IPS-18c (cell line): ENCODE results near the gene DAO.
"Not testable (repeated sequence)": the region's sequence is repeated elsewhere in the genome, so short reads cannot be mapped to it uniquely, and the experiment has no call there.

Experiments
- H3K4me3 ChIP-seq: 2 replicates; pipeline ENCODE4 v1.7.0; 2013; ENCODE audit warnings: low read depth, mild to moderate bottlenecking, low read length, moderate library complexity; ENCODE audit not compliant: insufficient read depth
- H3K9me3 ChIP-seq: one replicate; pipeline ENCODE4 v1.6.1; 2013; ENCODE audit warnings: mild to moderate bottlenecking, low read length, moderate library complexity; ENCODE audit not compliant: control insufficient read depth, insufficient read depth

The DAO gene

GRCh38 chr12:108879615-108880254 lies at the start of gene DAO:
TSS of gene DAO (plus strand) at chr12:108880092. CDS start at chr12:108885007, 4,915 bp downstream.
- no peak within 1 kb of the TSS for H3K4me3 ChIP-seq

DNA sequence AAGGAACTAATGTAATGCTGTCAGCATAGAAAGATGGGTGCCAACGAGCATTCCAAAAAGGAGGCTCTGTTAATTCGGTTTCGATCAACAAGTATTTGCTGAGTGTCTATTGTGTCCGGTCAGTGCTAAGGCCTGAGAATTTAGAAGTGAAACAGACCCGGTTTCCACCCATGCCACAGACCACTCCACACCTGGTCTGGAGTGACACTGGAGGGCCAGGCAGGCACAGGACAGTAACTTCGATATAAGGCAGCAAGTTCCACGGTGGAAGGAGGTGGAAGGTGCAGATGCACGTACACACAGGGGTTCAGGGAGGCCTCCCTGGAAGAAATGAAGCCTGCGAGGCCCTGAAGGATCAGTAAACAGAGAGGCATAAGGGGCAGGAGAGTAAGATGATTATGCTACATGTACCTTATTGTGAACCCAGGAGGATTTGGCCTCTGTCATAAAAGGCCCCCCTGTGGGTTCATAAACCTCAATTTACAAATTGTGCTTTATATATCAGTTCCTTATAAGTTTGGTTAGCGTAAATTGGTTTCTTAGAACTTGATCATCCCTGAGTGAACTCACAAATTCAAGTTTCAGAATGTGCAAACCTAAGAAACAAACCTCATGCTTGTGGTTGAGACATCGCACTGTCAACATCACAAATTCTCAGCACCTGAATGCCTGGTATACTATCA lies 48.4 kb upstream of the DAO start:
- no peak overlapping the region for H3K4me3 ChIP-seq
- H3K9me3 ChIP-seq = no peaks in the 10 kb centered on the region

More at GRCh38 chr12:108879615-108880254, at the start of gene DAO:
- no peaks in the 10 kb centered on the region for H3K9me3 ChIP-seq

DNA sequence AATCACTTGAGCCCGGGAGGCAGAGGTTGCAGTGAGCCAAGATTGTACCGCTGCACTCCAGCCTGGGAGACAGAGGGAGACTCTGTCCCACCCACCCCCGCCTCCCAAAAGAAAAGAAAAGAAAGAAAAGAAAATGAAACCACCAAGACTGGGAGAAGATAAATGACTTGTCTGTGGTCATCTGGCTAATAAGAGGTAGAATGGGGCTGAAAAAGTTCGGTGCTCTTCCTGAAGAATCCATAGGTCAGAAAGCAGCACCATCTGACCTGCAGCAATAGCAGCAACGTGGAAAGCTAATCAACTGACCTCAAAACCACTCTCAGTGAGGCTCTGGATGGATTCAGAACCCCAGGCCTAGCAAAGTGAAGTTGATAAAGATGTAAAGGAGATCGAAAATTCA lies 47.7 kb upstream of the DAO start:
- no peaks in the 10 kb centered on the region for H3K9me3 ChIP-seq
- H3K4me3 ChIP-seq = no peak overlapping the region

- no peaks in the 10 kb centered on the region for H3K9me3 ChIP-seq
- no peak overlapping the region for H3K4me3 ChIP-seq
Observed at GRCh38 chr12:108832730-108833354, 47.0 kb upstream of the DAO start.

GRCh38 chr12:108833355-108833733 lies 46.5 kb upstream of the DAO start:
- H3K9me3 ChIP-seq = no peaks in the 10 kb centered on the region

DNA sequence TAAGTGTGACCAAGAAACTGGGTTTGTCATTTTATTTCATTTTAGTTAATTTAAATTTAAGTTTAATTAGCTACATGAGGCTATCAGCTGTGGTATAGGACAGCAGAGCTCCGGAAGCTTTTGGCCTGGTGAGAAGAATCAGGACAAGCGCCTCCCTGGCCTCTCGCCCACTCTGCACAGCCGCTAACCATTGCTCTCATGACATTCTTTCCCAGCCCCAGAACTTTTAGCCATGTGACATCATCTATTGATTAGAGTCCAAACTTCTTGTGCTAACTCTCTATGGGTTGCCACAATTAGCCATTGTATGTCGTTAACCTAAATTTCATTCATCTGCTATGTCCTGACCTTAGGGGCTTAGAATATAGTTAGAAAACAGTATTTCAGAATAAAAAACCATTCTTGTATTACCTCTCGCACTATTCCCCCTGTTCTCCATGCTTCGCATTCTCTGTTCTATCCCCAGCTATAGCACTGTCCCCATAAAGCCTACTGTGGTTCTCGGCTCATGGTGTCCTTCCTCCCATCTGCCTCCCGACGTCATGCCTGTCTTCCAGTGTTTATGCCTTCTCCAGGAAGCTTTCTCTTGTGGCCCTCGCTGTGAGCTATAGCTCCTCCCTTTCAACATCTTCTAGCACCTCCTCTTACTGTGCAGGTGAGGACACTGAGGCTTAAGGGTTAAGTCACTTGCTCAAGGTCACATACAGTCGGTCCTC lies 46.0 kb upstream of the DAO start:
- Histone ChIP-seq H3K9me3 (no peaks in the 10 kb centered on the region), H3K4me3 (no peak overlapping the region)

More at GRCh38 chr12:108833355-108833733, 46.5 kb upstream of the DAO start:
- H3K4me3 ChIP-seq = no peak overlapping the region

DNA sequence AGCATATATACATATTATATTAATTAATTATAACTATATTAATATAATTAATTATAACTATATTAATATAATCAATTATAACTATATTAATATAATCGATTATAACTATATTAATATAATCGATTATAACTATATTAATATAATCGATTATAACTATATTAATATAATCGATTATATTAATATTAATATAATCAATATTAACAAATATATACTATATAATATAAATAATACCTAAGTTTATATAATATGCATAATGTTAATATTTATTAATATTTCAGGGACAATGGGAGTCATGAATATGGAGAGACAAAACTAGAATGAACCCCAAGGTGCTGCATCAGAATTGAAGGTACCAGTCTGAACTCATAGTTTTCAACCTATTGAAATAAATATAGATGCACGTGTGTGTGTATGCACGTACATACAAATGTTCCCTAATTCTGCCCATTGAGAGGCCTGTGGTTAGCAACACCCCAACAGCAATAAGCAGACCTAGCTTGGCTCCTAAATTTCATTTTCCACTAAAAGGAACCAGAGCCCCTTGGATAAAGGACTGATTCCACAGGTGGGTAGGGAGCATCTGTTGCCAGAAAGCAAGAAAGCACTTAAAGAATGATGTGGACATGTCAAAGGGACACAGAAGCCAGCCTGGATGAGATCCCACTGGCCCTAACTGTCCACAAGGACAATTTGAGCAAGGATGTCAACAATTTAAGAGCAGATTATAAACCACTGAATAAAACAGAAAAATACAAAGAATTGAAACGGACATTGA lies 43.8 kb upstream of the DAO start:
- Histone ChIP-seq H3K4me3 (no peak overlapping the region), H3K9me3 (no peaks in the 10 kb centered on the region)

GRCh38 chr12:108837239-108837638 lies 42.7 kb upstream of the DAO start:
- Histone ChIP-seq H3K4me3 (no peak overlapping the region), H3K9me3 (no peaks in the 10 kb centered on the region)

DNA sequence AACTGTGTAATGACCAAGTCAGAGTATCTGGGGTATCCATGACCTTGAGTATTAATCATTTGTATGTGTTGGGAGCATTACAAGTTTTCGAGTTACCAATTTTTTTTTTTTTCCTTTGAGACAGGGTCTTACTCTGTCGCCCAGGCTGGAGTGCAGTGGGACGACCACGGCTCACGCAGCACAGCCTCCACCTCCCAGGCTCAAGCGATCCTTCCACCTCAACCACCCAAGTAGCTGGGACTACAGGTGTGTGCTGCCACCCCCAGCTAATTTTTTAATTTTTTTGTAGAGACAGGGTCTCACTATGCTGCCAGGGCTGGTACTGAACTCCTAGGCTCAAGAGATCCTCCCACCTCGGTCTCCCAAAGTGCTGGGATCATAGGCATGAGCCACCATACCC lies 42.2 kb upstream of the DAO start:
- H3K4me3 ChIP-seq = no peak overlapping the region
- H3K9me3 ChIP-seq = no peaks in the 10 kb centered on the region

GRCh38 chr12:108838194-108839017 lies 41.5 kb upstream of the DAO start:
- H3K4me3 ChIP-seq = no peak overlapping the region
- no peaks in the 10 kb centered on the region for H3K9me3 ChIP-seq

- H3K4me3 ChIP-seq = no peak overlapping the region
Observed at GRCh38 chr12:108839018-108839889, 40.6 kb upstream of the DAO start.

GRCh38 chr12:108839890-108840230 lies 40.0 kb upstream of the DAO start:
- Histone ChIP-seq H3K9me3 (no peaks in the 10 kb centered on the region), H3K4me3 (no peak overlapping the region)

More at GRCh38 chr12:108839018-108839889, 40.6 kb upstream of the DAO start:
- H3K9me3 ChIP-seq = no peaks in the 10 kb centered on the region

- Histone ChIP-seq H3K9me3 (peaks cover 2% of the 10 kb centered on the region), H3K4me3 (no peak overlapping the region)
Observed at GRCh38 chr12:108840605-108841332, 39.1 kb upstream of the DAO start.

DNA sequence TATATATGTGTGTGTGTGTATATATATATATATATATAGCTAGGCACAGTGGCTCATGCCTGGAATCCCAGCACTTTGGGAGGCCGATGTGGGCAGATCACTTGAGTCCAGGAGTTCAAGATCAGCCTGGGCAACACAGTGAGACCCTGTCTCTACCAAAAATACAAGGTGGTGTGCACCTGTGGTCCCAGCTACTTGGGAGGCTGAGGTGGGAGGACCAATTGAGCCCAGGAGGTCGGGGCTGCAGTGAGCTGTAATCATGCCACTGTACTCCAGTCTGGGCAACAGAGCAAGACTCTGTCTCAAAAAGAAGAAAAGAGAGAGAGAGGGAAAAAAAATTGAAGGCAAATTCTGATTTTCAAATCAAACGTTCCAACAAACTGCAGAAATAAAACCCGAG lies 38.1 kb upstream of the DAO start:
- not testable (repeated sequence) for H3K4me3 ChIP-seq, H3K9me3 ChIP-seq

GRCh38 chr12:108842361-108842760 lies 37.5 kb upstream of the DAO start:
- H3K9me3 ChIP-seq = peaks cover 2% of the 10 kb centered on the region
- H3K4me3 ChIP-seq = no peak overlapping the region
